CD4-positive, alpha-beta T cell treated with Interferon gamma for 1 hour (primary cell): ENCODE measurements around the gene GJC2.
"Not testable (repeated sequence)": the region's sequence is repeated elsewhere in the genome, so short reads cannot be mapped to it uniquely, and the experiment has no call there.

Source experiments
- DNase-seq: peaks from one replicate; pipeline ENCODE4 v3.0.0-alpha.2; 2020

Gene GJC2

GRCh38 chr1:228174482-228175315 is 25.0 kb downstream of the GJC2 start:
- peak; percentile 30 for DNase-seq

DNA sequence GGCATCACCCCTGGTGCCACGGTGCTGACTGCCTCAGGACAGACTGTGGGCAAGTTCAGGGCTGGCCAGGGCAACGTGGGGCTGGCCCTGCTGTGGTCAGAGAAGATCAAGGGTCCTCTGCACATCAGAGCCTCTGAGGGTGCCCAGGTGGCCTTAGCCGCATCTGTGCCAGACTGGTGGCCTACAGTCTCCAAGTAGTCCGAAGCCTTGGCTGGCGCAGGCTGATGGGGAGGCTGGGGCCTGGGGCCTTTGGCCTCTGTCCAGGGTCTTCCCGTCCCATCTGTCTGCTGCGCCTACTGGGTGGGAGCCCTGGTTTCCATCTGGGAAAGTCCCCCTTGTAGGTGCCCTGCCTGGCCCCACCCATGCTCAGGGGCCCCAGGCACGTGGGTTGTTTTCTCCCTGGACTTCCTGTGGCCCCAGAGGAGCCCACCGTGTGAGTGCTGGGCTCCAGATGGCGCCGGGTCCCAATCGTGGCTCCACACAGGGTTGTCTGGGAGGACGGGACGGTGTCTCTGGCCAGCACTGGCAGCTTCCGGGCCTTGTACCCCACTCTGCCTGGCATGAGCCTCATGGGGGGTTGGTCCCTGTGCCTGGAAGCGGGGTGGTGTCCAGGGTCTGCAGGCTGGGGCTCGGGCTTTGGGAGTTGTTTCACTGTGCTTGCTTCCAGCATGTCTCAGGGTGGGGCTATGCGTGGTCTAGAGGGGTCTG is 25.7 kb downstream of the GJC2 start:
- DNase-seq = no peak

DNA sequence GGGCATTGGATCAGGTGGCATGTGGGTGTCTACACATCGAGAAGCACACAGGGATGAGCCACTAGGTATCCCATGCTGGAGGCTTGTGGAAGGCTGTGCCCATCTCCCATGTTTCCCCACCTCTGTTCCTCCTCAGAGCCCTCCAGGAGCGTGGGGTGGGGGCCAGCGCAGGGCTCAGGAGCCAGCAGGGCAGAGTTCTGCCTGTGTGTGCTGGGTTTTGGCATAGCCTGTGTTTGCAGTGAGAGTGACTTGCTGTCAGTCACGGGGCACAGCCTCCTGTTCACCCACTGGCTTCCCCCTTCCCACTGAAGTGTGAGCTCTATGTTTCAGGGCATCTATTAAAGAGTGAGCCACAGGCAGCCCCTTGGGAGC is 26.3 kb downstream of the GJC2 start:
- DNase-seq = no peak

GRCh38 chr1:228176461-228177182 is 26.9 kb downstream of the GJC2 start:
- no peak for DNase-seq

DNA sequence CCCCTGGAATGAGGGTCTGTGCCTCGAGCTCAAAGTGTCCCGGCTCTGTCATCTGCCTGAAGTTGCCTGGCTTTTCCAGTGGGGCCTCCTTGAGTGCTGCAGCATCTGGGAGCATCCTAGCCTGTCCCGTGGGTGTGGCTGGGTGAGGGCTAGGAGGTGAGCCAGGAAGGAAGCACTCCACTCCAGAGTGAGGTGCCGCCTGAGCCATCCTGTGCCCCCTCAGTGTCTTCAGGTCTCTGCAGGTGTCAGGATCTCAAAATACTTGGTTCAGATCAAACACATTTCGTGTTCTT is 27.4 kb downstream of the GJC2 start:
- DNase-seq = no peak

DNA sequence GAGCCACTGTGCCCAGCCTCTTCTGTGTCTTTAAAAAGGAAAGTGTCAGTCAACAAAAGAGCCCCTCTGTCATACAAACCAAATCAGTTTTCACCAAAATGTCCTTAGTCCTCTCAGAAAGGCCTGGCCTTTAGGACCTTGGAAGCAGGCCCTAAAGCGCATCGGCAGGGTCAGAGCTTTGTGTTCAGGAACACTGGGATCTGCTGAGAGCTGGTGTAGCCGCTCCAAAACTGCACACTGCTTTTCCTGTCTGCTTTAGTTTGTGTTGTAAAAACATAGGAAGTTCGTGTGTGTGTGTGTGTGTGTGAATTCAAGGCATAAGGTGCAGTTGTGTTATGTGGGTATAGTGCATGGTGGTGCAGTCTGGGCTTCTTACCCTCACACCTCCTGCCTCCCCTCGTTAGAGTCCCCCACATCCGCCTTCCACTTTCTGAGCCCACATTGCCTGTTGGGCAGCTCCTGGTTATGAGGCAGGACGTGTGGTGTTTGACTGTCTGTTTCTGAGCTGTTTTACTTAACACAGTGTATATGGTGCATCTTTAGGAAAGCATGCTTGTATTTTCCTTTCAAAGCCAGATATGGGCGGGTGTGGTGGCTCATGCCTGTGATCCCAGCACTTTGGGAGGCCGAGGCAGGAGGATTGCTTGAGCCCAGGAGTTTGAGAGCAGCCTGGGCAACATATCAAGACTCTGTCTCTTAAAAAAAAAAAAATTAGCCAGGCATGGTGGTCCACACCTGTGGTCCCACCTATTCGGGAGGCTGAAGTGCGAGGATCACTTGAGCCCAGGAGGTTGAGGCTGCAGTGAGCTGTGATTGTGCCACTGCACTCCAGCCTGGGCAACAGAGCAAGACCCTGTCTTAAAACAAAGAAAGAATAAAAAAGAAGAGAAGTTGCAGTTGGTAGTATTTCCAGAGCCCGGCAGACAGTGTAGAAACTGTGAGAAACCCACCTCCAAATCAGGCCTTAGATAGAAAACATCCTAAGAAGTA is 28.3 kb downstream of the GJC2 start:
- DNase-seq = no peak

DNA sequence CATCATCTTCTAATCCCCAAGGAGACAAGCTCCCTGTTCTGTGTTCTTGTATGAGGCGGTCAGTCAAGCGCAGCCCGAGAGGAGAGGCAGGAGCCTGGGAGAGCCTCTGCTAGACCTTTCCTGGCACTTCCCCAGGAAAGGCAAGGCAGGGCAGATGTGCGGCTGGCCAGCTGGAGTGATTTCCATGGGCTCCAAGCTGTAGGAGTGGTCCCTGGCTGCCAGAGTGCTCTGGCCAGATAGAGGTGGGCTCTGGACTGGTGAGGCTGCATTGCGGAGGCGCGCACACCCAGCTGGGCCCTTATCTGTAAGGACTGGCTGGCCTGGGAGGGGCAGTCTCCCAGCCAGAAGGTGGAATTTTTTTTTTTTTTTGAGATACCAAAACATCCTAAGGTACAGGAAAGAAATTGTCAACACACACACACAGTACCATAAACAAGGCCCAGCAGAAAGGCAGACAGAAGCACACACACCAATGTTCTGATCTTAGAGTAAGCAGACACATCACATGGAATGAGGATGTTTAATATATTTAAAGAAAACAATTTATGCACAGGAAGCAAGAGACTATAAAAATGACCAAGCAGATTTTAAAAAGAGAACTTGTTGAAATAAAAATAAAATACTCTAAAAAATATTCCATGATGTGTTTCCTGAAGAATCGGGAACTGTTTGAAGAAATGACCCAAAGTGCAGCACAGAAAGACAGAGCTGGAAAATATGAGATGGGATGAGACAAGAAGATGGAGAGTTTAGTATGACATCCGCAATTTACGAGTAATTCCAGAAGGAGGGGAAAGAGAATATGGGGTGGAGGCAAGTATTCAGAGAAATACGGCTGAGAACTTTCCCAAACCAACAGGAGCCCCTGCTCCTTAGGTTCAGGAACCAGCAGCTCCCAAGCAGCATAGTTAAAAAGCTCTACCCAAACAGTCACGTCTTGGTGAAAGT is 29.3 kb downstream of the GJC2 start:
- DNase-seq = no peak

DNA sequence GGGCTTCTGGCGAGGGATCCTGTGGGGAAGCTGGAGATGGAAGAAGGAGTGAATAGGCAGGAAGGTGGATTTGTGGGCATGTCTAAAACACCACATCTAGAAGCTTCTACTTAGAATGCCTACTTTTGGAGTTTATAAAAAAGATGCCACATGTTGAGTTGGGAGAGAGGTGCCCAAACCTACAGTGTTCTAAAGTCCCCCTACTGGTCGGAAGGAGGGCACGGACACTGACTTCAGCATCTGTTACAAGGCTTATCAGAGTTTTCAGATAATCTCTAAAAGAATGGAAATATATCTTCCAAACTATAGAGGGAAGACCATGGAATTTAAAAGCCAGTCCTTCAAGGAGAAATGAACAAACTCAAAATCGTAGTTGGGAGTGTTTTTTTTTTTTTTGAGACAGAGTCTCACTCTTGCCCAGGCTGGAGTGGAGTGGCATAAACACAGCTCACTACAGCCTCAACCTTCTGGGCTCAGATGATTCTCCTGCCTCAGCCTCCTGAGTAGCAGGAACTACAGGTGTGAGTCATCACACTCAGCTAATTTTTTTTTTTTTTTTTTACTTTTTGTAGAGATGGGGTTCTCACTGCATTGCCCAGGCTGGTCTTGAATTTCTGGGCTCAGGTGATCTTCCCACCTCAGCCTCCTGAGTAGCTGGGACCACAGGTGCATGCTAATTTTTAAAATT is 30.7 kb downstream of the GJC2 start:
- no peak for DNase-seq

GRCh38 chr1:228180959-228181644 is 31.4 kb downstream of the GJC2 start:
- no peak for DNase-seq

GRCh38 chr1:228181645-228182034 is 31.9 kb downstream of the GJC2 start:
- no peak for DNase-seq

- no peak for DNase-seq
These were observed 32.7 kb downstream of the GJC2 start for GRCh38 chr1:228182296-228183030.

DNA sequence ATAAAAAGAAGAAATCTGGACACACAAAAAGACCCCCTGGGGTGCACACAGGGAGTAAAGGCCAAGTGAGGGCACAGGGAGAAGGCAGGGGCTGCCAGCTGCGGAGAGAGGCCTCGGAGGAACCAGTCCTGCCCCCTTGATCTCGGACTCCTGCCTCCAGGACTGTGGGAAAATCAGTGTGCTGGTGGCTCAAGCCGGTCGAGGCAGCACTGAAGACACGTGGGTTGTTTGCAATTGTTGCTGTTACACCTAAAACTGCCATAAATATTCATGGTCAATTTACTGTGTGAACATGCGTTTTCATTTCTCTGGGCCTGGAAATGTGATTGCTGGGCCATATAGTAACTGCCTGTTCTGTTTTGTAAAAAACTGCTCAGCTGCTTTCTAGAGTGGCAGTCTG is 34.4 kb downstream of the GJC2 start:
- DNase-seq = no peak

GRCh38 chr1:228185641-228185965 is 35.9 kb downstream of the GJC2 start:
- DNase-seq = peak; percentile 50

DNA sequence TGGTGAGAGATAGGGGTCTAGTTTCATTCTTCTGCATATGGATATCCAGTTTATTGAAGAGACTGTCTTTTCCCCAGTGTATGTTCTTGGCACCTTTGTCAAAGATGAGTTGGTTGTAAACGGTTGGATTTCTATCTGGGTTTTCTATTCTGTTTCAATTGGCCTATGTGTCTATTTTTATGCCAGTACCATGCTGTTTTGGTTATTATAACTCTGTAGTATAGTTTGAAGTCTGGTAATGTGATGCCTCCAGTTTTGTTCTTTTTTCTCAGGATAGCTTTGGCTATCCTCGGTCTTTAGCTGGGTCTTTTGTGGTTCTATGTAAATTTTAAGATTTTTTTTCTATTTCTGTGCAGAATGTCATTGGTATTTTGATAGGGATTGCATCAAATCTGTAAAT is 38.5 kb downstream of the GJC2 start:
- not testable (repeated sequence) for DNase-seq

GRCh38 chr1:228190182-228190581 is 40.5 kb downstream of the GJC2 start:
- DNase-seq = no peak

- DNase-seq = no peak
These were observed 41.0 kb downstream of the GJC2 start for GRCh38 chr1:228190778-228191177.

- DNase-seq = no peak
These were observed 44.7 kb downstream of the GJC2 start for GRCh38 chr1:228194436-228194835.

- no peak for DNase-seq
These were observed 45.4 kb downstream of the GJC2 start for GRCh38 chr1:228194921-228195812.
